ENCODE data around the gene F5.

Gene F5

DNA sequence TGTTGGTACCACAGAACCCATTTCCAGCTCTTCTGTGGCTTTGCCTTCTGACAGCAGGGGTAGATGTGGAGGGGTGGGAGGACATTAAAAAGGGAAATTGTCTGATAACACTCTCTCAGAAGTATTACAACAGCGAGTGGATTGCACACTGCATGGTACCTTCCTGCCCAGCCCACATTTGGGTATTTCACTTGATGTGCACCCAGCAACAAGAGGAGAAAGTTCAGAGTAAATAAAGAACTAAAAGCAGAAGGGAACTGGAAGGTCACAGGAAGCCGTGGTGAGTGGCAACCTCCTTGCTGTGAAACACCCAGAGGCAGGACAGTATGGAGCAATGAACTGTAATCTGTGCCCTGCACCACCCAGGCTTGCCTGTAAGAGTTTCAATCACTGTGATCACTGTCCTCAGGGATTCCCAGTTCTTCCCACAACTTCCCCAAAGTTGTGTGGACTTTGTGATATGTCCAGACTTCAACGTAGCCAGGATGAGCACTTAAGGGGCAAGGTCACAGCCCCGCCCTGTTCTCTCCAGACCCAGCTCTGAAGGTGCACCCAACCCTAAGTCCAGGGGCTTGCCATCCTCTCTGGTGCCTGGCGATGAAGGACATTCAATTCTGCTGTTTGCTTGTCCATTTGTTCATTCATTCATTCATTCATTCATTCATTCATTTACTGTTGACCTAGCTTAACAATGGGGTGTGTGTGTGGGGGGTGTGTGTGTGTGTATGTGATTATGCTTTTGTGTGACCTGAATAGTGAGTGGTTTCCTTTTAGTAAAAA, 18.7 kb upstream of the F5 start:
- no peak for DNase-seq
- TF ChIP-seq GATA1 (IDR thresholded peaks at IDR 0.05; ENCODE audit: low read depth, low read length) (no peak), POLR2A (IDR thresholded peaks at IDR 0.05; ENCODE audit: low read length) (no peak)

DNA sequence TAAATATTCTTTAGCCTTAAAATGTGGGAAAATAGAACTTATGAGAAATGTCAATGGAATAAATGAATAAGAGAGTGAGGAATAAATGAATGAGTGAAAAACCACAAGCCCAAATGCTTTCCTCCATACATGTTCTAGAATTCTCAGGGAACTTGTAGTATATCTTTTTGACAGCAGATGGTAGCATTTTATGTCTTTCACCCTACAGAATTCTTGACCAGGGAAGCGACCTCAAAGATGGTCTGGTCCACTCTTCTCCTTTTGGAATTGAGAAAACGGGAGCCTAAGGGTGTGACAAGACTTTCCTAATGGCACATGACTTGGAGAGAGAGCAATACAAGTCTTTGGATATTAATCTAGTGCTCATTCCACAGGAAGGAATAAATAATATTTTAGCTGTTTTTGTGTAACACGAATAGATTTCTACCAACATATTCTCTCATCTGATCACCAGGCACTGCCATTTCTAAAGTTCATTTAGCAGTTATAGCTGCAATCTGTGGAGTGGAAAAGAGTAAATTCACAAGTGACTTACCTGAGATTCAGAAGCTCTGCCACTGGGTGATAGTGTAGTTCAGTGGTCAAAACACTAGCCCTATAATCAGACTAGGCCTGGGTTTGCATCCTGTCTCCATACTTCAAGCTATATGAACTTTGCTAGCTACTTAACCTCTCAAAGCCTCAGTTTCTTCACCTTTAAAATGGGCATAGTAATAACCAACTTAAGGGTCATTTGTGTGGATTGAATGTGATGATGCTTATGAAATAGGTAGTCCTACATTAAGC, 15.0 kb upstream of the F5 start:
- DNase-seq, result peak; percentile 4 to 13
- TF ChIP-seq GATA1 (IDR thresholded peaks at IDR 0.05; ENCODE audit: low read depth, low read length), result no peak
- TF ChIP-seq POLR2A (IDR thresholded peaks at IDR 0.05; ENCODE audit: low read length), result no peak

DNA sequence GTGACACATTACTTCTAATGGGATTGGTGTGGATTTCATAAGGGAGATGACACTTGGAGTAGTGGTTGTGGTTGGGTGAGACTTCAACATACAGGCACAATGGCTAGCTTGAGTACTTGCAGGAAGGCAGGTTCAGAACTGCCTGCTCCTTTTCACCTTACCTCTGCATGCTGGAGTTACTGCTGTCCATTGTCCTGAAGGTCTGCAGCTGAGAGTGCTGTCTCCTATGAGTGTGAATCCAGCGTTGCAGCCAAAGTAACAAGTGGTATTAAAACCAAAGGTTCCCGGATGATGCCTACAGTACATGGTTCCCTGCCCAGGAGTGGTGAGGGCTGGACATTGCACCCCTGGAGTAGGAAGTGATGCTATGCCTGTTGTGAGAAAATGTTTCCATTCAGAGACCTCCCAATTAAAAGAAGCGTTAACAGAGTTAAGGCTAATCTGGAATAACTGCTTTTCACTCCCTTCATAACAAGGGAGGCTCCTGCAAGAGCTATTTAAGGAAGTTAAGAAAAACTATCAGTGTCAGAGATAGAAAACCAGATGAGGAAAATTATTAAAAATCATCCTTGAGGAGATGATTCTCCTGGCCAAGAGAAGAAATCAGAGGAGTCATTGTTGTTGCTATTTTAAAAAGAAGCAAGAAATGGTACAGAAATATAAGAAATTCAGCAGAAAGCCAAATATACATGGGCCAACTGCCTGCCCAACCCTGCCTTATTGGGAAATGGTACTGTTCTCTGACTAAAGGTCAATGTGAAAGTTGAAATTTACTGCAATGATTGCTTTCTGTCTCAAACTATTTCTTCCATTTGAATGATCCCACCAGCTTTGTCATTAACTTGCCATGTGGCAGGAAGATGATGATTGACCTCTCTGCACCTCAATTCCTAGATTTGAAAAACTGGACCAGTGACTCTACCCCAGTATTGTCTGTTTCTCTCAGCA, 9.8 kb upstream of the F5 start:
- DNase-seq, result peak in 1 of 2 experiments; percentile 3
- TF ChIP-seq GATA1 (IDR thresholded peaks at IDR 0.05; ENCODE audit: low read depth, low read length) (no peak), POLR2A (IDR thresholded peaks at IDR 0.05; ENCODE audit: low read length) (no peak)

DNA sequence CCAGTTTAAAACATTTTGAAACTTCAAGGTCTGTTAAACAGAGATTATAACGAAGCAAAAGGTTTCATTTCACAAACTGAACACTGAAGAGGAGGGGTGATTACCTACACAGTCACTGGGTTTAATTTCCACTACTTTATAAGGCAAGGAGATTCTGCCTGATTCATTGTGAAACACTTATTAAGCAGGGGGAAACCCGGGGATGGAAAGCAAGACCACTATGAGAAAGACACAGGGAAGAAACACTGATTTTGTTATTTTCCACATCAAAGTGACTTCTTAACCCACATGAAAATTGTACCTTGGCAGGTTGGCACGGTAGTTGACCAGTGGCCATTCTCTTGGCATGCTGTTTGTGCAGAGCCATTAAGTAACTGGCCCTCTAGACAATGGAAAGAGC, 8.1 kb upstream of the F5 start:
- DNase-seq, result no peak
- no peak for TF ChIP-seq GATA1 (IDR thresholded peaks at IDR 0.05; ENCODE audit: low read depth, low read length)
- no peak for TF ChIP-seq POLR2A (IDR thresholded peaks at IDR 0.05; ENCODE audit: low read length)

DNA sequence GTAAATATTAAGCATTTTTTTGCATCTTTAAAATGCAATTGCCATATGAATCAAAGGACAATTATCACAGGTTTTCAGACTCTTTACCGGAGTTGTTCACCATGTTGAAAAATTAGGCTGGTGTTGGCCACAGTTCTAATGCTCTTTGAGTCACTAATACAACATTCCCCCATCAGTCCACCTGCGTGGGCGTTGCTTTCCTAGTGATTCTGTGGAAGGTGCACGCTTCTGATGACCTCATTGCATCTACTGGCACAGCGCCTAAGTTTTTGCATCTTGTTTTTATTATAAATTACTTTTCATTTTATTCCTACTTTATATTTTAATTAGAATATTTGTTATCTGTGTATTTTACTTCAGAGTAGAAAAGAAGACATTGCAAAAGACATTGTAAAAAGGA, 4.7 kb upstream of the F5 start:
- no peak for DNase-seq
- TF ChIP-seq POLR2A (IDR thresholded peaks at IDR 0.05; ENCODE audit: low read length), result no peak
- TF ChIP-seq GATA1 (IDR thresholded peaks at IDR 0.05; ENCODE audit: low read depth, low read length), result no peak

DNA sequence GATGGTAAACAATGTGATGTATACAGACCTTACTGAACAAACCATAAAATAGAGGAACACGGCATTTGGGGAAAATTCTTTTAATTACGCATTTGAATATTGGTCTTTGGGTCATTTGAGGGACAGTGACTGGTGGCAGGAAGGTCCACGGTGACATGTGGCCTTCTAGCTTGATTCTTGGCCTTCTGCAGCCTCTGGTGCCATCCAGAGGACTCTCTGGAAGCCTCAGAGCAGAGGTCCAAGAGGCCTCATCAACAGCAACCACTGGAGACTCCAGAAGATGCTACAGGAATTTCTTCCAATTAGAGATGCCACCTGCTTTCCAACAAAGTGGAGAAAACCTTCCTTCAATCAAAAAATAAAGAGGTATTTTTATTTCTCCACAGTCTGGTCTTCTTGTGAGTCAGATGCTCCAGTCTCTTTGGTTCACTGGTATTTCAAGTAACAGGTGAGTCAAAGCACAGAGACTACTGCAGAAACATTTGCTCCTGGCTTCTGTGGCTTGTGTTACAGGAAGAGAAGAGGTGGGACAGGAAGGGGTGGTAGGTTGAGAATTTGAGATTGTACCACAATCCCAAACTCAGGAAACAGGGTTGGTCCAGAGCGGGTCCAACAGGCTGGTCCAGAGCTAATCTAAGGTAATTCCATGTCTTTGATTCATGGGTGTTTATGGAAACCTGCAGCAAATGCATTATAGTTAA, 2.7 kb upstream of the F5 start:
- TF ChIP-seq GATA1 (IDR thresholded peaks at IDR 0.05; ENCODE audit: low read depth, low read length) (no peak), POLR2A (IDR thresholded peaks at IDR 0.05; ENCODE audit: low read length) (no peak)
- DNase-seq, result no peak

DNA sequence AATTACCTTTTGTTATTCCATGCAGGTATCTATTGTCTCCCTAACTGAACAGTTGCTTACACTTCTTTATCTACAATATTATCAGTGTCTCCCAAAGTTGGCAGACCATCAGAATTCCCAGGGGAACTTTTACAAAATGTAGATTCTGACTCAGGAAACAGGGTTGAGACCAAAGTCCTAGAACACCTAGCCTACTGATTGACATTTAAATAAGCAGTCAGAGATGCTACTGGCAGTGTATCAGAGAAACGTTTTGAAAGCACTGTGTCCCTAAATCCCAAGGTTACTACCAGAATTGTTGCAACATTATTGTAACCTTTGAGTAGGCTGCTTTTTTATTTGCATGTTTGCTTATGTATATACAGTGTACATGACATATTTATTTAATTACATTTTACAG, 1.8 kb upstream of the F5 start:
- DNase-seq, result no peak
- TF ChIP-seq POLR2A (IDR thresholded peaks at IDR 0.05; ENCODE audit: low read length) (no peak), GATA1 (IDR thresholded peaks at IDR 0.05; ENCODE audit: low read depth, low read length) (no peak)

DNA sequence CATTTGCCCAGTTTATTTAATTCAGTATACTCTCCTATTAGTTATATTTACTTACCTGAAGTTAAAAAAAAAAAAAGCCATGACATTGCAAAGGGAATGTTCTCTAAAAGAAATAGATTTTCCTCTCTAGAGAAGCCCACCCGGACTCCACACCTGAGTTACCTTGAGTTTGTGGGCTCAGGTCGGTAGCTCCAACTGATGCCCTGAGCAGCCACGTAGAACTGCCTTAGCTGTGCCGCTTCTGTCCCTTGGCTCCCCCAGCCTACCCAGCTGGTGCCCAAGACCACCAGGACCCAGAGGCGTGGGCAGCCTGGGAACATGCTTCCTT, 250 bp downstream of the F5 start:
- no peak for DNase-seq
- TF ChIP-seq POLR2A (IDR thresholded peaks at IDR 0.05; ENCODE audit: low read length), result no peak
- no peak for TF ChIP-seq GATA1 (IDR thresholded peaks at IDR 0.05; ENCODE audit: low read depth, low read length)

DNA sequence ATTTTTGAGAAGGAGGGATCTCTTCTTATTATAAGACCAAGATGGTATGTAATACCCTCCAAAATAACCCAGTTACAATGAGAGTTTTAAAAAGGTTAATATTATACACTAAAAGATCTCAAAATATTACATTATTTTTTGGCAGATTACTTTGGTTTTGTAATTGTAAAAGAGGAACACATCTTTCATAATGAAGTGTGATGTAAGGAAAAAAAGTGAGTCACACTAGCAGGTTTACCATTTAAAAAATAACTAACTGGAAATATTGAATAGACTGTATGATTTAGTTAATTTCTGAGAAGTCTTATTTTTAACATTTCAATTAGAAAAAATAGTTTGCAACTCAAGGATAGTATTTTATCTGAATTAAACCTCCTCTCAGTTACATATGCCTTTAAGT, 1.1 kb downstream of the F5 start:
- DNase-seq, result no peak
- TF ChIP-seq GATA1 (IDR thresholded peaks at IDR 0.05; ENCODE audit: low read depth, low read length) (no peak), POLR2A (IDR thresholded peaks at IDR 0.05; ENCODE audit: low read length) (no peak)

DNA sequence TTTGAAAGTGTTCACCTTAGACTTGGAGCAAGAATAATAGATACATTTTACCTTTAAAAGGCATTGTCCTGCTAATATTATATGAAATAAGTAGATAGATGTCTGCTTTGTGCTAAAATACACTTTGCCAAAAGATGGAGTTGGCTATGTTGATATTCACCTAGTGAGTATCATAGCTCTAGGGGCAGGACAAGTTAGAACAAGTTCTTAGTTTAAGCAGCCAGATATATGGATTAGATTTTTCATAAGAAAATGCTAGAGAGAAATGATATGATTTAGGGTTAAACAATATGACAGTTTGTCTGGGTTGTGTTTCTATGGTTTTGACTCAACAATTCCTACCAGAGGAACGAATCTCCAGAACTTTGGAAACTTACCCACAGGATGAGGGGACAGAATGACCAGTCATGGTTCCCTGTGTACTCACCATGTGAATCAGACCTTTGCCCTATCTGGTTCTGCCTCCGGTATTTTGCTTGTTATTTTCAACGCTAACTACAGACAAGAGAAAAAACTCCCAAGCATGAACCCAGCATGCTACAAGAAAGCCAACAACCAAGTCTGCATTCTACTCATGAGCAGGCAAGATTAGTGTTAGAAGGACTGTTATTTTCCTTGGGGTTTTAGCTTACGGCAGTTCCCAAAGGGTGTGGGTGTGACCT, 1.7 kb downstream of the F5 start:
- TF ChIP-seq GATA1 (IDR thresholded peaks at IDR 0.05; ENCODE audit: low read depth, low read length) (no peak), POLR2A (IDR thresholded peaks at IDR 0.05; ENCODE audit: low read length) (no peak)
- DNase-seq, result no peak

DNA sequence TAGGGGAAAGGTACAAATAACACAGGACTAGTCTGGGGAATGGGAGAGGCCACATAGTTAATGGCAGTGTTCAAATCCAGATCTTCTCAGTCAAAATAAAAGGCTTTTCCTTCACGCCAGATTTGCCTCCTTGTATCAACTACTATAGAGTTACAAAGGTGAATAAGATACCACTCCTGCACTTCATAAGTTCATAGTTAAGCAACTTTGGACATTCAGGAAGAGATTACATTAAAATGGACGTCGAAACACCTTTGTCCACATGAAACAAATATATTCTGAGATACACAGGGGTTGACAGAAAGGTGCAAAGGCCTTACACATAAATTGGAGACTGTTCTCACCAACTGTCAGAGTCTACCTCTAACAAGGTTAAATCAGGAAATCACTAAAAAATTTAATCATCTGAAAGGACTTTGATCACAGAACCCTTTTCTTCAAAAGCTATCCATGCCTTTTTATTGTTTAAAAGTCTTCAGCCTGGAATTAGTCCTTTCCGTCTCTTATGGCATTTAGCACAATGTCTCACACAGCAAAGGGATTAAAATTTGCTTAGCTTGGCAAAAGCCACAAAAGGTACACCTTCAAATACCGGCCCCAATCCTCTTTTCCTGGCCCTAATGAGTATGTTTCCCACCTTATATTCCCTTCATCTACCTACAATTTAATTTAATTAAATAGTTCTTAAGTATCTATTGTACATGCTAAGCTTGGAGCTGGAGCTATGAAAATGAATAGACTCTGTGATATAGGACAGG, 8.1 kb downstream of the F5 start:
- TF ChIP-seq GATA1 (IDR thresholded peaks at IDR 0.05; ENCODE audit: low read depth, low read length), result no peak
- DNase-seq, result no peak

DNA sequence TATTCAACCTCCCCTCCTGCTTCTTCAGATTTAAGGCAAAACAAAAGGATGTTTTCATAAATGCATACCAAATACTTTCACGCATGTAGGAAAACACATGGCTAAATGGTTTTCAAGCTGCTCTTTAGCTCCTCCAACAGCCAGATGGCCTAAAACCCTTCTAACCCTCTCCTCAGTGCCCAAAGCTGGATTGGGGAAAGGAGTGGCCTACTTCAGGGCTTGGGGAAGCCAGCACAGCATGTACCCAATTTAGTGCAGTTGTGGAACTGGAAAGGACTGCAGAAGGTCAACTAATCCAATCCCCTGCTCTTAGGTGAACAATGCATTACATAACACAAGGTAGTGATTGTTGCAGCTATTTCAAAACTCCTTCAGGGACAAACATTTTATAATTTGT, 9.3 kb downstream of the F5 start:
- TF ChIP-seq GATA1 (IDR thresholded peaks at IDR 0.05; ENCODE audit: low read depth, low read length) (no peak), POLR2A (IDR thresholded peaks at IDR 0.05; ENCODE audit: low read length) (no peak)
- no peak for DNase-seq
